HG03095 (cell line): ENCODE results near the gene ITPKB.

Experiments used
- ATAC-seq: cut with Tn5 transposase; IDR thresholded peaks from one replicate; pipeline ENCODE4 v1.9.1; 2021; ENCODE audit warnings: moderate library complexity; ENCODE audit not compliant: unreplicated experiment

Gene ITPKB

DNA sequence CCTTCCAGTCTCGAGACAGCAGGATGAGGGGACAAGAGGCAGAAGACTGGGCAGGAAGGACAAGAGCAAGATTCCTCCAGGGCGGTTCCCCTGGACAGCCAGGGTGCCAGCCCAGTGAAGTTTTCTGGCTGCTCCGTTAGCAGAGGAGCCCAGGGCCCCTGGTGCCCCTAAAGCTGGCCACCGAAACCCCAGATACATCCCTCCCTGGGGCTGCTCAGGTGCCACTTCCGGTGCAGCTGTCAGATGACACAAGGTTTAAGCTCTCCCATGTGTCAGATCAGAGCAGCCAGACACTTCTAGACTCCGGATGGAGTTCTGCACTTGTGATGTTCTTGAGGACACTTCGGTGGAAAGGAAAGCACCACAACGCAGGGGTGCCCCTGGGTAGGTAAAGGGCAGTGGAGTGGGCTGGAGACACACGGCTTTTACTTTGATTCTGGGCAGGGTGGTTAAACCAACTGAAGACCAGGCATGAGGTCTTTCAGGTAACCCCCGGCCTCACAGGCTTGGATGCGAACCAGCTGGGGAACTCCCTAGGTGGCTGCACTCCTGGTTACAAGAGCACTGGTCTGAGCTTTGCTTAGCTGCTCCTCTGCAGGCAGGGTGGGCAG is 85.7 kb downstream of the ITPKB start:
- ATAC-seq, result peak; percentile 47

DNA sequence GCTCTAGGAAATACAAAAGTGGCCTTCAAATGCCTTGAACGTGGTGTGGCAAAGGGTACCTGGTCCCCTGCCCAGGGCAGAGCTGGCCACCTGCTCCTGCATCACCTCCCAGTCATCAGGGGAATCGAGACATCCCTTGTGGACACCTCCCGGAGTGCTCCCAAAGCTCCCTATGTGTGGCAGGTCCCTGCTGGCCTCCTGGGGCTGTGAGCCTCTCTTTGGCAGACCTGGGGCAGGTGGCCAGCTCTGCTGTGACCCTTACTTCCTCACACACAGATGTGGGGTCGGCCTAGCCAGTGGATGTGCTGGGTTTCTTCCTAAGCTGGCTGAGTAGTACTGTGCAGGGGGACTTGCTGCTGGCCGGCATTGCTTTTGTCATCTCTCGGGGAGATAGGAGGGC is 86.5 kb downstream of the ITPKB start:
- ATAC-seq, result no peak

DNA sequence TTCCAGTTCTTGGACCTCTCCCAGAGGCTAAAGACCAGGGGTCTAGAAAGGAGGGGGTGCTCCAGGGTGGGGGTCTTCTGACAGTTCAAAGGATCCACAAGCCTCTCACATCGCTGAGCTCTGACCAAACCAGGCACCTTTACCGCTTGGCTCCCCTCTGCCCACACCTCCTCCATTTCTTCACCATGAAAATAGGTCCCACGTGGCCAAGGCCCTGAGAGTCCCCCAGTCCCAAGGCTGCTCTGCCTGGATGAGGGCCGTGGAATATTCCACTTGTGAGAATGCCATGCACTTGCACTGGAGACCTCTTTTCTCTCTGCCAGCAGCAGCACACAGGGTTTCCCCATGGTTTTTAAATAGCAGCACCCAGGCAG is 87.4 kb downstream of the ITPKB start:
- ATAC-seq, result no peak

DNA sequence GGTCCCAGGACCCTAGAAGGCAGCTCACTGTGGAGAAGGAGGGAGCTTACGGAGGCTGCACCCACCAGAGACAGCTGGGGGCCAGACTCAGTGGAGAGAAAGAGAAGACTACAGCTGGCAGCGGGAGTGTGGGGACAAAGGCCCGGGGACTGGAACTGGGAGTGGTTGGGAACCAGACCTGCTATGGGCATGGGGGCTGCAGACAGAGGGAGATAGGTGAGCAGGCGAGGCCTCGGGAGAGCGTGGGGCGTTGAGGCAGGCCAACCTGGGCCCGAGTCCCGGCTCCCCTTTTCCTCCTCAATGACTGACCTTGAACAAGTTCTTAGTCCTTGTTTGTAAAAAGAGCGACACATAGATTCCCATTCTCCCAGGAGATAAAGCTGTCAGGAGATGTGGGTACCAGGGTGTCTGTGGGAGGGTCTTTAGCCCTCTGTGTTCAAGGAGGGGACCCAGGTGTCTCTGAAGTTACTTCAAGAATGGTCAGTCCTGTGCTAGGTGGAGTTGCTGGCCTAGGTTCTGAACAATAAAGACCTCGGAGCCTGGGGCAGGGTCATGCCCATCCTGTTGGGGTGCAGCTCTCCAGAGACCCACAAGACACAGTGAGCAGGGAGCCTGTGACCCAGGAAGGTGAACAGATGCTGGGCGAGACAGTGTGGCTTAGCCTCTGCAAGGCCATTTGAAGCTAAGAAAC is 87.9 kb downstream of the ITPKB start:
- no peak for ATAC-seq

DNA sequence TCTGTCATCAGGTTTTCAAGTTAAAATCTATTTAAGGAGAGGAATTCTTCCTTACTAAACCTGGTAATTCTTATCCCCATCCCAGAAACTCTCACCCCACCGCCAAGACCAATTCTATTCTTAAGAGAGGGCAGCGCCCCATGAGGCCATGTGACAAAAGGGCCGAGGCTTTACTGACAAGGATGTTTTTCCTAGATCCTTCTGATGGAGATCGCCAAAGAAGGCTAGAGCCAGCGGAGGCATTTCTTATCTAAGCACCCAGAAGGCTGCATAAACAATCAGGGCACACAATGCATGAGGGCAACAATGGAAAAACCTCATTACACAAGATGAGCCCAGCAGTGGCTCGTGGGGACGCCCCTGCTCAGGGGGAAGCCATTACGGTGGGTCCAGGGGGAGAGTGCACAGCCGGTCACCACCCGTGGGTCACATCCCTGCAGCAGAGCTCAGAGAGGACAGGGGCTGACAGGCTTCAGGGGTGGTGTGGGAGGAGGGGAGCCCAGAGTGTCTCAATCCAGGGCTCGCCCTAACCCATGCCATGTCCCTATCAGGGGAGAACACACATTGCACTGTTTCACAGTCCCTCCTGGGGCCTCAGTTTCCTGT is 88.7 kb downstream of the ITPKB start:
- ATAC-seq, result no peak

DNA sequence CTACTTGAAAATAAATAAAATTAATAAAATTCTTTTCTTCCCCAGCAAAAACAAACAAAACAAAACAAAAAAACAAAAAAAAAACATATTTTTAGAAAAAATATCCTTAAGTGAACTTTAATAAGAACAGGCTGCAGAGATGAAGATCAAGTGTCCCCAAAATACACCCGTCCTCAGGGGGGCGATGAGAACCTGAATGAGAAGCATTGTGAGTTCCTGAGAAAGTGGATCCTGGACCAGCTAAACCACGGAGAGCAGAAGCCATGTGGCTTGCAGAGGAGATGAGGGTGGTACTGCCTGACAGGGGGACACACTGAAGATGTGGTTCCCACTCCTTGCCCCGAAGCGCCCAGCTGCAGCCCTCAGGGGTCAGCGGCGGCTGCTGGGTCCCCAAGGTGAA is 89.3 kb downstream of the ITPKB start:
- no peak for ATAC-seq

DNA sequence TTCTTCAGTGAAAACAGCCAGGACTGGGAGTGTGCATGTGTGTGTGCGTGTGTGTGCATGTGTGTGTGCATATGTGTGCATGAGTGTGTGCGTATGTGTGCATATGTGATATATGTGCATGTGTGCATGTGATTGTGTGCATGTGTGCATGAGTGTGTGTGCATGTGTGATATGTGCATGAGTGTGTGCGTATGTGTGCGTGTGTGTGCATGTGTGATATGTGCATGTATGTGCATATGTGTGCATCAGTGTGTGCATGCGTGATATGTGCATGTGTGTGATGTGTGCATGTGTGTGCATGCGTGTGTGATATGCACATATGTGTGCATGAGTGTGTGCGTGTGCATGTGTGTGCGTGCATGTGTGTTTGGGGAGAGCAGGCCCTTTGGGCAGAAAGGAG is 89.8 kb downstream of the ITPKB start:
- ATAC-seq, result no peak

DNA sequence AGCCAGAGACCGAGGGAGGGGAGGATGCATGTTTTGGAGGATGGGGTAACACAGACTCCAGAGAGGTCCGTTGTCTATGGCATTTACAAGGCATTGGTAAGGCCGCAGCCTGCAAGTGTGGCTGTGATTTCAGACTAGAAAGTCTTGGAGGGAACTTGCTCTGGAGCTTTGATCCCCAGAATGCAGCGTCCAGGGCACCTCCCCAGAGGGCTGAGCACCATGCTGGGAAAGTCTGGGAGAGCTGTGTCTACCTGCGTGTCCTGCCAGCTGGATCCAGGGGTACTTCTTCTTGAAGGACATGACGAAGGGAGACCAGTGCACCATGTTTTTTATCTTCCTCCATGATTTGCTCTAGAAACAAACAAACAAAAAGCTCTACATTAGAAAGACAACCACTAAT is 90.7 kb downstream of the ITPKB start:
- no peak for ATAC-seq

DNA sequence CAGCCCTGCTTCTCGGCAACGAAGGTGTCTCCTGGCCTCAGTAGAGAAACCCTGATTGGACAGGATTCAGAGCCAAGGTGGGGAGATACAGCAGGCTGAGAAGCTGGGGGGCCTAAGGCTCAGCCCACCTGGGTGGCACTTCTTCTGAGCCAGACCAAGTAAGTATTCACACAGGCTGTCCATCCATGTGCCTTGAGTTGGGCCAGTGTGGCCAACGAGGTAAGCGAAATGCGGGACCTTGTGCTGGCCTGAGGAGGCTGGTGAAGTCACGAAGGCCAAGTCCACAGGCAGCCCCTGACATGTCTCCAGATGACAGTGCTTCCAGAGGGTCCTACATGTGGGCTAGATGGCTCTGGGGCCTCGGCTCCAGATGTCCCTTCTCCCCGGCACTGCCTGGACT is 91.4 kb downstream of the ITPKB start:
- no peak for ATAC-seq

DNA sequence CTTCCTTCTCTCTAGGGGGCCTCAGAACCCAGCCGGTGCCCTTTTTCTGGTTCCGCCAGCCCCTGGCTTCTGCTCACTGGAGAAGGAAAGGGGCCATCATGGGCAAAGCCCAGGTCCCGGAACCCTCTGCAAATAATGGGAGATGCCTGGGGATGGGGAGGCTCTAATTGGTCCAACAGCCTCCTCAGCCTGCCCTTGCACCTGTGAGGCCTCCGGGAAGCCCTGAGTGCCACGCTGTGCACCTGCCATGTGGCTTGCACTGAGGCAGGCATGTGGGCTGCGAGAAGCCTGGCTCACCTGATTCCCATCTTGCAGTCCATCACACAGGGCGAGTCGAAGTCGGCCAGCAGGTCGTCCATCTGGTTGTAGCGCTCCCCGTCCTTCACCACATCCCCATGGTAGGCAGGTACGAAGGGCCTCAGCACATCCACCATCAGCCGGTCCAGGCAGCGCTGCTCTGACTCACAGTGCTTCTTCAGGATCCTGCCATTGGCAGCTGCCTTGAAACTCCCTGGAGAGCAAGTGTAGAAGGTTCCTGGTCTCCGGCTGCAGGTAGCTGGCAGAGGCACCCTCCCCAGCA is 92.1 kb downstream of the ITPKB start:
- ATAC-seq, result no peak

DNA sequence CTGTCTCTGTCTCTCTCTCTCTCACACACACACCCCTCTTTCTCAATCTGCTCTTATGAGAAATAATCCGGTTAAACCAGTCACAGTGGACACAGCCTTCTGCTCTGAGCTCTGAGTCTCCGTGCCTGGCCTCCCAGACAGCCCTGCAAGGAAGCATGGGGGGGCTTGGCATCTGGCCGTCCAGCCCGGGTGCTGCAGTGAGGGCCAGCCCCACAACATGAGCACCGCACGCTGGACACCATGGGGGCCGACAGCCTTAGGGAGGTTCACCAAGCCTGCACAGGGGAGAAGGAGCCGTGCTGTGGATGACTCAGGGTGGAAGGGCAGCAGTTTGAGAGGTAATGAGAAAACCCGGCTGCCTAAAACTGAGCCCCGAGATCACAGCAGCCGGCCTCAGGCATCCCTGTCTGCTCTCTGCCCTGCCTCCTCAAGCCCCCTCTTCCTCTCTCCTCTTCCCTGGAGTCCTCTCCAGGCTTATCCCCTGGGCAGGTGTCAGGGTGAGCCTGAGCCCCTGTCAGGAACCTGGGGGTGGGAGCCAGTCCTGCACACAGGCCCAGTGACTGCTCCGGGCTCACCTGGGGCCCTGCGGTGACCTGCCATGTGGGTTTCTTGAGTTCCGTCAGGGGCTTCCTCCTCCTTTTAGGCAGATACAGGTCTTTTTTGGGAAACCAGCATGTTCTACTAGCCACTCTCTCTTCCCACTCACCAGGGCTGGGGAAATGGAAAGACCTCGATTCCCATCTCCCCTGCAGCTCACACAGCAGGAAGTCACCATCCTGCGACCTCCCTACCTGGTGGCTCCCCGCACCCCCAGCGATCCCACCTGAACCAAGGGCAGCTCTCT is 92.8 kb downstream of the ITPKB start:
- no peak for ATAC-seq

DNA sequence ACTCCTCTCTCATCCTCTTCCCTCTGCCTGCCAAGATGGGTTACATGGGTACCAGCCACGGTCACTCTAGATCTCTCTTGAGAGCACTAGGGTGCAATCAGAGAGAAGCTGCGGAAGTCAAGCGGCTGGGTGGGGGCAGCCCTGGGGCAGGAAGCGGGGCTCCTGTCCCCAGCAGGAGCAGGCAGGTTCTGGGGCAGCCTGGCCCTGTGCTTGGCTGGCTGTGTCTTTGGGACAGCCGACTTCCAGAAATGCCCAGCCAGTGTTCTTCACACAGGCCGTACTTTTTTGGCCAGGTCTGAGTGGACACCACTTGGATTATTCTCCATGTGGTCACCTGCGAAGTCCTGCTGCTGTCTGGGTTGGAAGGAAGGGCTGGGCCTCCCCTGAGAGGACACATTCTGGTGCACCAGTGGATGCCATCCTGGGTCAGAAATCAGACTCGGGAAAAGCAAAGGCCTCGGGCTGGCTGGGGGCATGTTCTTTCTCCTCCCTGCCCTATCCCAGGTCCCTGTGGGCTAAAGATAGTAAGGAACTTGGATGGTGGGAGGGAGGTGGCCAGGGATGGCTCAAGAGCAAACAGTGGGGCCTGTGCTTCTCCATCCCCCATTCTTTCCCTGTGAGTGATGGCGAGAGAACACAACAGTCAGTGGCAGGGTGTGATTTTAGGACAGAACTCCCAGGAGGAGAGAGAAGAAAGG is 93.7 kb downstream of the ITPKB start:
- no peak for ATAC-seq

DNA sequence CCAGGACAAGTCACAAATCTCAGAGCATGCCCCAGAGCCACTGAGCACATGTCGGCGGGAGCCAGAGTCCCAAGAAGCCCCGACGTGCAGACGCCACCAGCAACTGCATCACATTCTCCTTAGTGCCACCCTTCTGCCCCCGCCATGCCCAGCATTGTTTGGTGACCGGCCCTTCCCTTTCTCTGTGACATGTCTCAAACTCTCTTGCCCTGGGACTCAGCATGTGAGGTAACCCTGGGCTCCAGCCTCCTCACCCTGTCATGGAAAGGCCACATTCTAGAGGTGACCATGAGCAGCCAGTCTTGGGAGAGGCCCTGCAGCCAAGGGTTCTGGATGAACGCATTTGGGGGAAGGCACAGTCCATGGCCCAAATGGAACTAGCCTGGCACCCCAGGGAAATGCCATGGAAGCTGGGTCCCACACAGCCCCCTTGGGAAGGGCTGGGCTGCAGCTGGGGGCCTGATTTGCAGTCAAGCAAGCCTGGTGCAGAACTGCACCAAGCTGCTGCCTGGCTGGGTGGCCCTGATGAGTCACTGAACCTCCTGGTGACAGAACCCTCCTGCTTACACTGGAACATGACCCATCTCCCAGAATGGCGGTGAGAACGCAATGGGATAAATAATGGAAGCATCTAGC is 94.4 kb downstream of the ITPKB start:
- no peak for ATAC-seq

DNA sequence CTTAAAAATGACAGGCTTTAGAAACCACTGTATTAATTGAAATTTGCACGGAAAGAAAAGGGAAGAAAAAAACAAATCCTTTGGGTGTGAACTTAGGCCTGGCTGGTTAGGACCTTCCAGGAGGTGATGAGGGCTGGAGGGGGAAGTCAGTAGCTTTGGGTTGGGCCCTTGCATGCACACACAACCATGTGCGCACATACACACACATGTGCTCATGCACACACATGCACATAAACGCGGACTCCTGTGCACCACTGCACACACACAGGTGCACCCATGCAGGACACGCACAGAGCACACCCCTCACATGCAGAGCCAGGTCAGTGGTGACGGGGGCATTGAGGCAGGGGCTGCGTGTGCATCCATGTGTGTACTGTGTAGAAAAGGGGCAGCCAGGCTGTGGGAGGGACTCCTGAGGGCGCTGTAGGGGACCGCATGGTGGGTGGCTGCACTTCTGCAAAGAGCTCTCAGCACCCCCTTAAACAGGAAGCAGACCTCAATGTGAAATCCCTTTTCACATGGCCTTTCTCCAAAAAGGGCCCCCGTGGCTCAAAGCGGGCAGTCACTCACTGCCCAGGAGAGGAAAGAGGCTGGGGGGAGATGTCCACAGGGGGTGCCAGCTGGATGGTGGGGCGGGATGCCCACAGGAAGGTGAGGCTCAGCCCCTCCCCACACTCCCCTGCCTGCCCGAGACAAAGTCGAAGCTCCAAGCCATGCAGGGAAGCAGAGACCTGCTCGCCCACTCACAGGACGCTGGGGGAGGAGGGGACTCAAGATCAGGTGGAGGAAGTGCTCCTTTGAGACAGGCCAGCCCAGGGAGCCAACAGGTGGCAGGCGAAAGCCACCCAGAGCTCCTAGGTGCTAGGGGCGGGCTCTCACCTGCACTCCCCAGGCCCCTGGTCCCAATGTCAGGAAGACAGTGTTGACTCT is 95.2 kb downstream of the ITPKB start:
- ATAC-seq, result peak; percentile 49

DNA sequence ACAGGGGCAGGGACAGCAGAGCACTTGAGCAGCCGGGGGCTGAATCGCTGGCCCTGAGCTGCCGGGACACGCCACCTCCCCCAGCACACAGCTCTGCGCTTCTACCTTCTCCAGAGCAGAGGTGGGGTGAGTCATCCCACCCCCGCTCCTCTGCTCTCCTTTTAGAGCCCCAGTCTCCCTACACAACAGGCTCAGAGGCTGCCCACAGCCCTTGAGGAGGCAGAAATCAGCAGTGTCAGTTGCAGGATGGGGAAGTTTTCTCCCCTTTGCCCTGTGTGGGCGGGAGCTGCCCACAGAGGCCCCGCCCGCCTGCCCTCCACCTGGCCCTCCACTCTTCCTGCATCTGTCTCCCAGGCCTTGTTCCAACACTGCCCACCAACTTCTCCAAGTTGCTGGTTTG is 95.9 kb downstream of the ITPKB start:
- peak; percentile 64 for ATAC-seq

DNA sequence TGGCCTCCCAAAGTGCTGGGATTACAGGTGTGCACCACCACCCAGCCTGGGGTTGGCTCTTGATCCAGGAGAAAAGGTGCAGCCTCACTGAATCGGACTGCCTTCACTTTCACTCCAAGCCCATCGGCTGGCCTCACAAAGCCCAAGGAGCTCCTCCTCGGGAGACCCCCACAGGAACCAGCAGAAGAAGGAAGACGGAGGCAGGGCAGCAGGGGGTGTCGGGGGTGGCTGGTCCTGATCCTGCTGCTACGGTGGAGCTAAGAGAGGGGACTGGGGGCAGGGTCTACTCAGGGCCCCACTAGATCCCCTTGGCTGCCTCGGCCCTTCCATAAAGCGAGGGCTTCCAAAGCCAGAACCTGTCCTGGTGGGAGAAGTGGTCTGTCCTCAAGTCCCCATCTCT is 96.7 kb downstream of the ITPKB start:
- ATAC-seq, result no peak

DNA sequence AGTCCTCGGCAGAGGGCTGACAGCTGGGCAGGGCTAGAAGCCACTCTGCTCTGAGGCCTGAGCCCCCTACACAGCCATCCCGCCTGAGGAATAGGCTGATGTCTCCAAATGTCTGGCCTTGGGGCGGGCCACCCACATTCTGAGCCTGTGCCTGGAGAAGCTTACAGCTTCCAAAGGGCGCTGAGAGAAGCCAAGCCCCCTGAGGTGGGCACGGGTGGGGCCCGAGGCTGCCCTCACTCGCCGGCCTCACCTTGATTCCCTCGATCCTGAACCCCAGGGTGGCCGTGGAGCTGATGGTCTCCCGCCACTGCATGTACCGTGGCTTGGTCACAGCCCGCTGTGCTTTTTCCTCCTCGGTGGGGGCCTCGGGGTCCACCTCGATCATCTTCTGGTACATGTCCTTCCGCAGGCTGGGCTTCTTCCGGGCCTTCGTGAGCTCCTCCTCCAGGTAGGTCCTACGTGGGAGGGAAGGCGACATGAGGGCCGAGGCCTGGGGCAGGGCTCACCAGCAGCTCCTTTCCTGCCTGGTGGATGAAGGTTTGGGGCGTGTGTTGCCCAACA is 97.3 kb downstream of the ITPKB start:
- no peak for ATAC-seq

DNA sequence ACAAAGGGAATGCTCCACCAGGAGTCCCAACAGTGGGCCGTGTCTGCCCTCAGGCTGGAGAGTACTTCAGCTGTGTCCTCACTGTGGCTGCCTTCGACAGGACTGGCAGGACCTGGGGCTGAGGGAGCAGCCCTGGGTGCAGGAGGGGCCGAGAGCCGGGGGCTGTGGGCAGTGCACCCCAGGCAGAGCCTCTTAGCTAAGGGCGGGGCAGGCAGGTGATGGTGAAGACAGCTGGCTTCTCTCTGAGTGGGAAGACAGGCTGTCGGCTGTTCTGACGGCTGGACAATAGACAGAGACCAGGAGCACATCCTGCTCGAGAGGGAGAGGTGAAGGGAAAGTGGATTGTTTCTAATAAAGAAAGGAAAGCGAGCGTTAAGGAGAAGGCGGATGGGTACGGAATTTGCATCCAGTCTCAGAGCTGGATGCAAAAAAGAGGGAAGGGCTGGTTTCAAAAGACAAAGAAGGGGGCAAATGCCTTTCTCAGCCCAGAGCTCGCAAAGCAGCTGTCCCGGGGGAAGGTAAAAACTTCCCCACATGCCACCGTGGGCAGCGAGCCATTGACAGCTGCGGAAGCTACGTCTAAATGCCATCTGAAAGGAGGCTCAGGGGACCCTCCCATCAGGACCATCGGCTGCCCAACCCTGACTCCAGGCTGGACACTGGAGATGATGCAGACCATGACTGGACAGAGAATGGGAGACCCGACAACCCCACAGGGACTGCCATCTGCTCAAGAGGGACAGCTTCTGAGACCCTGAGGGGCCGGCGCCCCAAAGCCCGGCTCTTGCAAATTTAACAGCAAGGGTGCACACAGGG is 98.6 kb downstream of the ITPKB start:
- no peak for ATAC-seq
